Sigmoid colon (tissue), 4 donors: ENCODE measurements around the gene SNCG.

ENCODE experiments used
- POLR2A ChIP-seq, 2 donors: fragments of 450-650 bp; IDR thresholded peaks; one replicate each; pipeline ENCODE4 v1.6.1; 2016; ENCODE audit warnings: antibody characterized with exemption in 2 of 2, mild to moderate bottlenecking in 2 of 2, moderate library complexity in 2 of 2
- POLR2AphosphoS5 ChIP-seq, 4 donors: sonication (generic); formaldehyde crosslinking; IDR thresholded peaks; one replicate each; pipeline ENCODE4 v1.6.1; 2017; ENCODE audit warnings: antibody characterized with exemption in 4 of 4

DNA sequence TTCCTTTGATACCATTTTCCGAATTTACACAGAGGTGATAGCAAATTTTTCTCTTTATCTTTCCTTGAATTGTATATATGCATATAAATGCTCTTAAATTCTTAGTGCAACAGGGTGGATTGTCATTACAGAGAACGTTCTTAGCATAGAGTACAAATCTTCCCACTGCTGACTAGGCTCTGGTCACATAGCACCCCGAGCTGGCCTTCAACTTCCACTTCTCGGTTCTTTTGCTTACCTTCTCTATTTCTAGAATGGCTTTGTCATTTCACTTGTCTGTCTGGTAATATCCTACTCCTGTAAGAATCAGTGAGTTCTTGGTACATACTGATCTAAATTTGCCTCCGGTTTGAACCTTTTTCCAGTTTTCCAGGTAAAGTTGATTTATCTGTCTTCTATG, 23.3 kb downstream of the SNCG start:
- TF ChIP-seq POLR2AphosphoS5 (IDR thresholded peaks at IDR 0.05) (no peak), POLR2A (IDR thresholded peaks at IDR 0.05) (no peak)
